ENCODE results near the gene FYN. TPM values are rescaled to one million over a fixed set of nuclear protein-coding genes. Genes with fewer than 3 reads are reported as not detected.

FYN gene
- total RNA-seq, 2 experiments from 2014 or later, result 236 to 244 TPM

DNA sequence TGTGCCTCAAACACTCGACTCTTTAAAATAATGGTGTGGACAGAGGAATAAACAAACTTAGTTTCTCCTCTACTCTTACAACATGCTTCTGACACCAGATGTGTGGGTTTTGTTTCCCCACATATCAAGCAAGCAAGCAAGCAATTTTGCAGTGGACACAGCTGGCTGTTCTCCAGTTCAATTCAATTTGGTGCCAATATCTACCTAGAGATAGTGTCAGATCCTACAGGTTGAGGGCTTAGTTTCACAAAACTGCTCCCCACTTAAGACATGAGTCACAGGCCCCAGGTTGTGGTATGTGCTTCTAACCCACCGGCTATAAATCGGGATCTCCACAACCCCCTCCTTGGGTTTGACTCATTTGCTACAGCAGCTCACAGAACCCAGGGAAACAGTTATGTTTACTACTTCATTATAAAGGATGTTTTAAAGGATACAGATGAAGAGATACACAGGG, 136.2 kb downstream of the FYN start:
- peak overlapping the region; percentile 69 for H3K27ac Mint-ChIP-seq
- H3K9me3 Mint-ChIP-seq, result peaks cover 11% of the 10 kb centered on the region
- H3K36me3 Mint-ChIP-seq (ENCODE audit: low read depth), result peaks cover 72% of the 10 kb centered on the region
- peaks cover 88% of the 10 kb centered on the region for H3K4me1 Mint-ChIP-seq (ENCODE audit: low read depth)
- no peaks in the 10 kb centered on the region for H3K27me3 Mint-ChIP-seq (ENCODE audit: low read depth)
- no peak overlapping the region for H3K4me3 Mint-ChIP-seq
- DNase-seq, result no peak
- intact Hi-C loops (cut with micrococcal nuclease), result no loop called here
- CTCF ChIA-PET, result interaction anchor here (2.7 kb wide), 1 partner anchor 11 kb away, joined by 24 read pairs; no protein-coding TSS in a partner anchor

DNA sequence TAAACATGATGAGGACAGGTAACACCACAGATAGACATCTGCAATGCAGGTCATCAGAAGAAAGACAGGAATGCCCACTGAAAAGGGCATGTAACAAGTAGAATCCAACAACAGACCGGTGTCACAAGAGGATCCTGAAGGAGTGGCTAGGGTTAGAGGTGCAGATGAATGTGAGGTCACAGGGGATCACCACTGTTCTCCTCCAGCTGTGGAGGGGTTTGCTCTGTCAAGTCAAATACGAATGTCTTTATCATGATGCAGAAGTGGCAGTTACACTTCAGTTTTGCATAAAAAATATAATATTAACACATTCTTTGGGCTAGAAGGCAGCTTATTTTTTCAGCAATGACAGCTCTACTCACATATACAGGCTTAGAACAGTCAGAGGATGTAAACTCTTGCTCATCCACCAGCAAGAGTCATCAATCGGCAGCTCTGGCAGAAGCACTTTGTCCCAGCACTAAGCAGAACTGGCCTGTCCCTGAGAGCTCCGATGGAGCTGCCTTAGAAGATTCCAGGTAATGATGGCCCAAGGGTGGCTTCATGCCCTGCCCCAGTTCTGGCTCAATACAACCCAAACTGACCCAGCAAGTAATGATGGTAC, 137.1 kb downstream of the FYN start:
- no peaks in the 10 kb centered on the region for H3K27me3 Mint-ChIP-seq (ENCODE audit: low read depth)
- H3K4me1 Mint-ChIP-seq (ENCODE audit: low read depth), result peaks cover 87% of the 10 kb centered on the region
- intact Hi-C loops (cut with micrococcal nuclease), result no loop called here
- CTCF ChIA-PET, result interaction anchor here (0.6 to 2.8 kb wide), 5 partner anchors 10 to 310 kb away, joined by 3 to 24 read pairs (median 4); no protein-coding TSS in a partner anchor
- H3K27ac Mint-ChIP-seq, result peak overlapping the region; percentile 69
- peaks cover 11% of the 10 kb centered on the region for H3K9me3 Mint-ChIP-seq
- no peak overlapping the region for H3K4me3 Mint-ChIP-seq
- H3K36me3 Mint-ChIP-seq (ENCODE audit: low read depth), result peaks cover 71% of the 10 kb centered on the region
- DNase-seq, result no peak

DNA sequence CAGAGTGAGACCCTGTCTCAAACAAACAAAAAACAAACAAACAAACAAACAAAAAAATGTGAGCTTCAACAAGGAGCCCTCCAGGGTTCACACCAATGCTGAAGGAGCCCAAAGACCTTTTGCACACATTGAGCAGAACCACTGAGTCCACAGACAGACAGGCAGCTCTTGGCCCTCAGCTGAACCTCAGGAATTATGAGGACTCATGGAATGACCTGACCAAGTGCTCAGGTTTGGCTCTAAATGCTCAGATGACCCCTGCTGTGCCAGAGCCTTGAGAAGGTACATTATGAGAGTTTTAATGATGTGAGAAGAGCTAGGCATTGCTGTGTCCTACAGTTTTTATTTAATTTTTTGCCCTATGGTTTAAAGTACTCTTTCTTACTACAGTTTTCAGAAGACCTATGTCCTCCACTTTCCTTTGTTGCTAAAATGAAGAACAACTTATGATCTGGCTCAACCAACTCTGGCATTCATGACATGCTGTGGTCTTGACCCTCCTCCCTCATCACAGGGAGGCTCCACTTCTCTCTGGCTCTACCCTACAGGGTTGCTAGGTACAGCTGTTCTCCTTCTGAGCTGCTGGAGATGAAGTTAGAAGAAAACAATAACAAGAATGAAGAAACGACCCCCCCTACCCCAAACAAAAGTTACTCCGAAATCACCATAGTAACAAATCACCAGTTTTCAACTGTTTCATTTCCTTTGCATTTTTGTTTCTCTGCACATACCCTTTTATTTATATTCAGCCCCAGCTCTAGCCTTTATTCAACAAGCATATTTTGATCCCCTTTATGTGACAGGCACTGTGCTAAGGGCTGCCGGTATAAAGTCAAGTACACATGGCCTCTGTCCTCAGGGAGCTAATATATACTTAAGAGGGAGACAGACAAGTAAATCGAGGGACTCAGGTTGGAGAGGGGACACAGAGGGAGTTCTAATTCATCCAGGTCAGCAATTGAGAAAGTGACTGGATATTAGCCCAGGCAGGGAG, 138.9 kb downstream of the FYN start:
- intact Hi-C loops (cut with micrococcal nuclease), result loop anchor here (1.0 kb wide), 1 partner anchor 9 kb away; no protein-coding TSS in a partner anchor
- CTCF ChIA-PET, result interaction anchor here (0.7 to 2.8 kb wide), 5 partner anchors 9 to 308 kb away, joined by 3 to 24 read pairs (median 3); no protein-coding TSS in a partner anchor
- DNase-seq, result no peak
- no peak overlapping the region for H3K4me3 Mint-ChIP-seq
- H3K36me3 Mint-ChIP-seq (ENCODE audit: low read depth), result peaks cover 61% of the 10 kb centered on the region
- H3K9me3 Mint-ChIP-seq, result peaks cover 11% of the 10 kb centered on the region
- H3K4me1 Mint-ChIP-seq (ENCODE audit: low read depth), result peaks cover 84% of the 10 kb centered on the region
- H3K27me3 Mint-ChIP-seq (ENCODE audit: low read depth), result no peaks in the 10 kb centered on the region
- H3K27ac Mint-ChIP-seq, result peak overlapping the region; percentile 16

DNA sequence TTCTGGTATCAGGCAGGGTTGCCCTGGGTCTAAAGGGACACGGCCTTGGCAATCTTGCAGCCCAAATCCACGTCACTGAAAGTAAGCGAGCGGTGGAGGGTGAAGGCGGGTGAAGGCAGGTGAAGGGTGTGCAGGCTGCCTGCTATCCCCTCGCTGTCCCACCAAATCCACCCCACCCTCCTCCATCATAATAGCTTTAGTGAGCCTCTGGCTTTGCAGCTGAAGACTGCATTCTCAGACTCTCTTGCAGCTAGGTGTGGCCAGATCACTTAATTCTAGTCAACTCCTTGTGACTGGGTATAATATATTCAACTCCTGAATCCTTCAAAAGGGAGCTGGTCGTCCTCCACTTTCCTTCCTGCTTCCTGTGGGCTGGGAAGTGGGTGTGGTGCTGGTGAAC, 140.9 kb downstream of the FYN start:
- CTCF ChIA-PET, result interaction anchor here (0.6 to 0.9 kb wide), 4 partner anchors 35 to 296 kb away, joined by 3 read pairs; no protein-coding TSS in a partner anchor
- H3K36me3 Mint-ChIP-seq (ENCODE audit: low read depth), result peaks cover 60% of the 10 kb centered on the region
- intact Hi-C loops (cut with micrococcal nuclease), result no loop called here
- H3K27me3 Mint-ChIP-seq (ENCODE audit: low read depth), result no peaks in the 10 kb centered on the region
- DNase-seq, result no peak
- H3K4me3 Mint-ChIP-seq, result no peak overlapping the region
- peaks cover 11% of the 10 kb centered on the region for H3K9me3 Mint-ChIP-seq
- peaks cover 72% of the 10 kb centered on the region for H3K4me1 Mint-ChIP-seq (ENCODE audit: low read depth)
- H3K27ac Mint-ChIP-seq, result peak overlapping the region; percentile 38

DNA sequence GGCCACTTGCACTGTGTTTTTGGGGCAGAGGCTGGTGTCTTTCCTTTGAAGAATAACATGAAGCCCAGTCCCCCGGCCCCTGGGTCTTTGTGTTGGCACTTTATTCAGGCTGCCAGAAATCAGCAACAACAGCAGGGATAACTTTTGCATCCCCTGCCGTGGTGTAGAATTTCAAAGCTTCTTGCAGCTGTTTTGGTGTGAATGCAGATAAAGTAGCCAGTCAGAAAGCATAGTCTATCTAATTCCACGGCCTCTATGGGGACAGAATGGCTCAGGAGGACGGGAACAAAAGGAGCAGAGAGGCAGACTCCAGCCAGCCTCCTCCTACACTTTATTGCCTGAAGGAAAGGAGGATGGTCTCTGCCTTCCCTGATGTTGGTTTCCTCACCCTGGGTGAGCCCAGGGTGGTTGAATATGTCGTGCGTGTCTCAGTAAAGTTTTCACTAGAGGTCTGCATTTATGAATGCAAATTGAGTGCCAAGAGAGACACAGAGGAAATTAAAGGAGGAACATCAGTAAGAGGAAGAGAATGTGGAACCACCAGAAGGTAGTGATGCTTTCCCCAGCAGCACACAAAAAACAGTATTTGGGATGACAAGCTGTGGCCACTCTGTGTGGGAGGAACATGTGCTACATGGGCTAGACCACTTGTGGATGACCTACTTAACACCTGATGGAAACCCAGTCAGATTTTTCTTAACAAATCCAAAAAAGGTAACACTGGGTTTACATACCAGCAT, 141.6 kb downstream of the FYN start:
- H3K4me3 Mint-ChIP-seq, result no peak overlapping the region
- H3K9me3 Mint-ChIP-seq, result peaks cover 11% of the 10 kb centered on the region
- intact Hi-C loops (cut with micrococcal nuclease), result no loop called here
- H3K27me3 Mint-ChIP-seq (ENCODE audit: low read depth), result no peaks in the 10 kb centered on the region
- peaks cover 71% of the 10 kb centered on the region for H3K4me1 Mint-ChIP-seq (ENCODE audit: low read depth)
- CTCF ChIA-PET, result no interaction called here
- peak overlapping the region; percentile 2 for H3K27ac Mint-ChIP-seq
- DNase-seq, result no peak
- peaks cover 61% of the 10 kb centered on the region for H3K36me3 Mint-ChIP-seq (ENCODE audit: low read depth)

DNA sequence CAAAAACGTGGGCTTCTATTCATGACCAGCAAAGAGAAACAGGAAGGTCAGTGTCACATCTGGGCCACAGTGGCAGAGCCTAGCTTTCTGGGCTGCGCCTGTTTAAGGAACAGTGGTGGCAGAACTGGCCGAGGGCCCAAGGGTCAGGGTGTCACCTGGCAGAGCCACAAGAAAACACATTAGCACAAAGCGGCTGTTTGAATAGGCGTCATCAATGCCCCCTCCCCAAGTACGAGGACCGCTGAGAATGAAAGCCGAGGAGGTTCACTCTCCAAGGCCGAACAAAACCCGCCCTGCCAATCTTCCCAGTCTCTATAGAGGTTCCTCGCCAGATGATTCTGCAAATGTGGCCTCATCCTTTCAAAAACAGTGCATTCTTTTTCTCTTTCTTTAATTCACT, 142.4 kb downstream of the FYN start:
- Mint-ChIP-seq H3K27me3 (ENCODE audit: low read depth) (no peaks in the 10 kb centered on the region), H3K9me3 (peaks cover 11% of the 10 kb centered on the region), H3K27ac (peak overlapping the region; percentile 60), H3K36me3 (ENCODE audit: low read depth) (peaks cover 64% of the 10 kb centered on the region), H3K4me1 (ENCODE audit: low read depth) (peaks cover 71% of the 10 kb centered on the region), H3K4me3 (no peak overlapping the region)
- no peak for DNase-seq
- CTCF ChIA-PET, result no interaction called here
- intact Hi-C loops (cut with micrococcal nuclease), result no loop called here

DNA sequence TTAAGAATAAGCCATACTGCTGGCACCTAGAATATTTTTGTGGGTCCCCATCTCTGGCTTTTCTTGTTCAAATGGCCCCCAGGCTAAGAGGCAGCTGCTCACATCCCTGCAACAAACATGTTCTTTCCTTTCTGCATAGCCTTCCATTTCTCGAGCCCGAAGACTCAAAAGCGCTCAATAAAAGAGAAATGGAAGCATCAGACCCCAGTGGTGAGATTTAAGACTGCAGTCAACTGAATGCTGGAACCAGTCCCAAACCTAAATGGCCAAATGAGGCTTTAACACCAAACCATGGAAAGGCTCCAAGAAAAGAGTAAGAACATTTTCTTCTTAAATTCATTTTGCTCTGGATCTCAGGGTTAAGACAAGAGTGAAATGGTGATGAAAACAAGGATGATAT, 145.4 kb downstream of the FYN start:
- Mint-ChIP-seq H3K36me3 (ENCODE audit: low read depth) (peaks cover 43% of the 10 kb centered on the region), H3K9me3 (peaks cover under 1% of the 10 kb centered on the region), H3K4me3 (no peak overlapping the region), H3K27me3 (ENCODE audit: low read depth) (no peaks in the 10 kb centered on the region), H3K4me1 (ENCODE audit: low read depth) (peaks cover 77% of the 10 kb centered on the region), H3K27ac (no peak overlapping the region)
- CTCF ChIA-PET, result interaction anchor here (0.6 to 1.0 kb wide), 2 partner anchors 35 to 172 kb away, joined by 3 to 7 read pairs; no protein-coding TSS in a partner anchor
- intact Hi-C loops (cut with micrococcal nuclease), result no loop called here
- no peak for DNase-seq

DNA sequence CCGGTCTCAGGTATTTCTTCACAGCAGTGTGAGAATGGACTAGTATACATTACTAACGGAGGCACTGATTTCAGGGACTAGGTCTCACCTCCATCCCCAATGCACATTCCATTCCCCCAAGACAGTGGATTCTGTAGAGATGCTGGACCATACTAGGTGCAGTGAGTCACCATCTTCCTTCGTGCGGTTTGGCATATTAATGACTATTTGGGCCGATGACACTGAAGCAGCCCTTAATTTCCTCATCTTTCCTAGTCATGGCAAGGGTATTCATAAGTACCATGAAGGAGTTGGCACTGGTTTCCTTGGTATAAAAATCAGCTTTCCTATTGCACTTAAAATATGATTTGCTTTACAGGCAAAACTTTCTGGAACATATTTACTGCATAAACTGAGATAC, 146.2 kb downstream of the FYN start:
- Mint-ChIP-seq H3K27me3 (ENCODE audit: low read depth) (no peaks in the 10 kb centered on the region), H3K9me3 (no peaks in the 10 kb centered on the region), H3K27ac (peak overlapping the region; percentile 6), H3K36me3 (ENCODE audit: low read depth) (peaks cover 36% of the 10 kb centered on the region), H3K4me1 (ENCODE audit: low read depth) (peaks cover 77% of the 10 kb centered on the region), H3K4me3 (no peak overlapping the region)
- CTCF ChIA-PET, result interaction anchor here (0.6 to 3.1 kb wide), 3 partner anchors 9 to 171 kb away, joined by 3 to 24 read pairs (median 7); no protein-coding TSS in a partner anchor
- no peak for DNase-seq
- intact Hi-C loops (cut with micrococcal nuclease), result no loop called here

DNA sequence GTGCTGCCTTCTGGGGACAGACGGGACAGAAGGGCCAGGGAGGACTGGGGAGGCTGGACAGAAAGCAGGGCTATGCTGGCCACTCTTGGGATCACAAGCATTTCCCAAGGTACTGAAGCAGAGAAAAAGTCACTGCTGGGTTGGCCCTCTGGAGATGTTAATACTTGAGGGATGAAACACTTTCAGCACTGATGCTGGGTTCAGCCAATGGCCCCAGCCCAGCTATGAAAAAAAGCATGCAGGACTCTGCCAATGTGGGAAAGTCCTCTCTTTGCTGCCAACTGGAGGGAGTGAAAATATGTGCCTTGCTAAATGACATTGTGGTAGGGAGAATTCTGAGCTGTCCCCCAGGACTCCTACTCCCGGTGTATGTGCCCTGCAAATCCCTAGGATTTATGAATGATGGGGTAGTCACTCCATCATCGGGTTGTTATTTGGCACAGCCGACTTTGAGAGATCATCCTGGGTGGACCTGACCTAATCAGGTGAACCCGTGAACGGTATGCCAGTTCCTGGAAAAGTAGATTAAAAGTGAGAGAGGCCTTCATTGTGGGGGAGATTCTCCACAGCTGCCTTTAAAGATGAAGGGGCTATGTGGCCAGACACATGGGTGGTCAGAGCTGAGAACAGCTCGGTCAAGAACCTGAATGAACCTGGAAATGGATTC, 147.7 kb downstream of the FYN start:
- Mint-ChIP-seq H3K4me1 (ENCODE audit: low read depth) (peaks cover 81% of the 10 kb centered on the region), H3K27me3 (ENCODE audit: low read depth) (no peaks in the 10 kb centered on the region), H3K4me3 (no peak overlapping the region), H3K36me3 (ENCODE audit: low read depth) (peaks cover 37% of the 10 kb centered on the region), H3K27ac (peak overlapping the region; percentile 77), H3K9me3 (no peaks in the 10 kb centered on the region)
- DNase-seq, result no peak
- CTCF ChIA-PET, result interaction anchor here (1.0 to 3.1 kb wide), 5 partner anchors 10 to 318 kb away, joined by 3 to 24 read pairs (median 5); no protein-coding TSS in a partner anchor
- intact Hi-C loops (cut with micrococcal nuclease), result loop anchor here (1.0 to 2.0 kb wide), 2 partner anchors 10 to 17 kb away; no protein-coding TSS in a partner anchor

DNA sequence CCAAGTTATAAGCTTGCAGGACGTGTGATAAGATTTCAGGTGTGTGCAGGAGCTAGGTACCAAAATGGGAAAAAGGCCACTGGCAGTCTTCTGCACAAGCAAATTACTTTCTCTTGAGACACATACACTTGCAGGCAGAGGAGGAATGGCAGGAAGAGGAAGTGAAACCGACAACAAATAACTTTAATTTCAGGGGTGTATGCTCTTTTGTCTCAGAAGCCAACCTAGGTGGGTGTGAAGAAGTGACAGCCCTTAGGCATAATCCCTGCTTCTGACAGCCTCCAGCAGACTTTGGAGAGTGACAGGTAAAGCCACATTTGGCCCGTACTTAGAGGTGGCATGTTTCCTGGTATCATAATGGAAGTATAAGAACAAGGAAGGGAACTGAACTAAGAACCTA, 148.7 kb downstream of the FYN start:
- DNase-seq, result peak; percentile 33
- CTCF ChIA-PET, result interaction anchor here (1.2 to 3.1 kb wide), 3 partner anchors 11 to 269 kb away, joined by 3 to 24 read pairs (median 3); no protein-coding TSS in a partner anchor
- intact Hi-C loops (cut with micrococcal nuclease), result loop anchor here (2.0 kb wide), 1 partner anchor 18 kb away; no protein-coding TSS in a partner anchor

DNA sequence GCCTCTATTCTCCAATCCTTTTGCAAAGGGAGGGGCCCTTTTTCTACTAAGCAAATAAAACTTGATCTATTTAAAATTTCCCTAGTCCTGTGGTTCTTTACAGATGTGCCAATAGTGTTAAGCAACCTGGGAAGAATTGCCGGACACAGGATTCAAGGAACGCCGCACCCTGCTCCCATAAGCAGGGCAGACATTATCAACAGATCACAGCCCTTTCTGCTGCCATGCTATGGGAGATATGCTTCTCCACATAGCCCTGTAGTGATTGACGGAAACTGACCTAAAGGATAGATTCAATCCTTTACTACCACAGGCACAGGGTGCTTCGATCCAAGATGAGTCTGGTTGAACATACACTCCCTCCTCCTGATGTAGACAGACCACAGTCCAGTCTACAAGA, 149.2 kb downstream of the FYN start:
- H3K27me3 Mint-ChIP-seq (ENCODE audit: low read depth), result no peaks in the 10 kb centered on the region
- DNase-seq, result no peak
- peaks cover 46% of the 10 kb centered on the region for H3K36me3 Mint-ChIP-seq (ENCODE audit: low read depth)
- peak overlapping the region; percentile 0 for H3K4me3 Mint-ChIP-seq
- no peak overlapping the region for H3K27ac Mint-ChIP-seq
- no peaks in the 10 kb centered on the region for H3K9me3 Mint-ChIP-seq
- CTCF ChIA-PET, result interaction anchor here (1.4 to 3.1 kb wide), 2 partner anchors 12 to 82 kb away, joined by 3 to 24 read pairs; no protein-coding TSS in a partner anchor
- intact Hi-C loops (cut with micrococcal nuclease), result loop anchor here (2.0 kb wide), 1 partner anchor 19 kb away; no protein-coding TSS in a partner anchor
- peaks cover 85% of the 10 kb centered on the region for H3K4me1 Mint-ChIP-seq (ENCODE audit: low read depth)

More for the DNA sequence above, 148.7 kb downstream of the FYN start:
- Mint-ChIP-seq H3K4me1 (ENCODE audit: low read depth) (peaks cover 81% of the 10 kb centered on the region), H3K4me3 (peak overlapping the region; percentile 0), H3K27ac (peak overlapping the region; percentile 77), H3K27me3 (ENCODE audit: low read depth) (no peaks in the 10 kb centered on the region), H3K9me3 (no peaks in the 10 kb centered on the region), H3K36me3 (ENCODE audit: low read depth) (peaks cover 44% of the 10 kb centered on the region)
